ENCODE data around the gene IL1RAP.

Gene IL1RAP

GRCh38 chr3:190580417-190580816, 66.5 kb downstream of the IL1RAP start:
- DNase-seq, result no peak

- no peak for DNase-seq
Measured at GRCh38 chr3:190581041-190581541, 67.2 kb downstream of the IL1RAP start.

- no peak for DNase-seq
Measured at GRCh38 chr3:190582667-190583066, 68.8 kb downstream of the IL1RAP start.

GRCh38 chr3:190585805-190586630, 72.1 kb downstream of the IL1RAP start:
- DNase-seq, result peak; percentile 51 to 69

GRCh38 chr3:190586631-190587011, 72.7 kb downstream of the IL1RAP start:
- DNase-seq, result peak; percentile 26 to 56

- no peak for DNase-seq
Measured at GRCh38 chr3:190588570-190588969, 74.7 kb downstream of the IL1RAP start.

GRCh38 chr3:190589326-190589725, 75.4 kb downstream of the IL1RAP start:
- no peak for DNase-seq

- no peak for DNase-seq
Measured at GRCh38 chr3:190591080-190591479, 77.2 kb downstream of the IL1RAP start.

GRCh38 chr3:190593075-190593474, 79.2 kb downstream of the IL1RAP start:
- no peak for DNase-seq

- DNase-seq, result no peak
Measured at GRCh38 chr3:190594171-190594570, 80.3 kb downstream of the IL1RAP start.

GRCh38 chr3:190595179-190595795, 81.4 kb downstream of the IL1RAP start:
- no peak for DNase-seq

GRCh38 chr3:190595807-190596206, 81.9 kb downstream of the IL1RAP start:
- no peak for DNase-seq

- DNase-seq, result no peak
Measured at GRCh38 chr3:190596349-190597285, 82.7 kb downstream of the IL1RAP start.

GRCh38 chr3:190597291-190597690, 83.4 kb downstream of the IL1RAP start:
- no peak for DNase-seq

- no peak for DNase-seq
Measured at GRCh38 chr3:190601622-190602021, 87.7 kb downstream of the IL1RAP start.

- no peak for DNase-seq
Measured at GRCh38 chr3:190605385-190605784, 91.5 kb downstream of the IL1RAP start.

- no peak for DNase-seq
Measured at GRCh38 chr3:190606596-190606995, 92.7 kb downstream of the IL1RAP start.

GRCh38 chr3:190607021-190607420, 93.1 kb downstream of the IL1RAP start:
- DNase-seq, result no peak

- DNase-seq, result no peak
Measured at GRCh38 chr3:190608850-190609589, 95.1 kb downstream of the IL1RAP start.

- no peak for DNase-seq
Measured at GRCh38 chr3:190614226-190615059, 100.6 kb downstream of the IL1RAP start.

GRCh38 chr3:190615060-190615384, 101.1 kb downstream of the IL1RAP start:
- no peak for DNase-seq

GRCh38 chr3:190615607-190616006, 101.7 kb downstream of the IL1RAP start:
- no peak for DNase-seq
